HG02642 (cell line): ENCODE measurements around the gene CCDC116.
"Not testable (repeated sequence)": the region's sequence is repeated elsewhere in the genome, so short reads cannot be mapped to it uniquely, and the experiment has no call there.

Experiments used
- ATAC-seq: cut with Tn5 transposase; IDR thresholded peaks from one replicate; pipeline ENCODE4 v1.9.1; 2021; ENCODE audit warnings: mild to moderate bottlenecking; ENCODE audit not compliant: unreplicated experiment, poor library complexity

CCDC116 gene

GRCh38 chr22:21605887-21606564, 26.5 kb upstream of the CCDC116 start:
- ATAC-seq, result no peak

DNA sequence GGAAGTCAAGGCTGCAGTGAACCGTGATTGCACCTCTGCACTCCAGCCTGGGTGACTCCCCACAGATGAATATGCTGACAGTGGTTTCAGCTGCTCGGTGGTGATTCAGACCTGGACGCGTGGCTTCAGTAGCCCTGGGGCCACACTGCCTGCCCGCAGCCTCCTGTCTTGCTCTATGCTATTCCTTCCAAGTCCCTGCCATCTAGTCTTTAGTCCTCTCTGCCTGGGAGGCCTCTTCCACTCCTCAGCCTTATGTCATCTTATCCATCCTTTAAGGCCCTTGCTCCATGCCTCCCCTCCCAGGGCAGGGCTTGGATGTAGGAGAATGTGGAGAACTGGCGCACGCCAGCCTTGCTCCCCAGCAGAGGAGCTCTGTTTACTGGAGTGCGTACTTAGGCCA, 25.8 kb upstream of the CCDC116 start:
- ATAC-seq, result no peak

DNA sequence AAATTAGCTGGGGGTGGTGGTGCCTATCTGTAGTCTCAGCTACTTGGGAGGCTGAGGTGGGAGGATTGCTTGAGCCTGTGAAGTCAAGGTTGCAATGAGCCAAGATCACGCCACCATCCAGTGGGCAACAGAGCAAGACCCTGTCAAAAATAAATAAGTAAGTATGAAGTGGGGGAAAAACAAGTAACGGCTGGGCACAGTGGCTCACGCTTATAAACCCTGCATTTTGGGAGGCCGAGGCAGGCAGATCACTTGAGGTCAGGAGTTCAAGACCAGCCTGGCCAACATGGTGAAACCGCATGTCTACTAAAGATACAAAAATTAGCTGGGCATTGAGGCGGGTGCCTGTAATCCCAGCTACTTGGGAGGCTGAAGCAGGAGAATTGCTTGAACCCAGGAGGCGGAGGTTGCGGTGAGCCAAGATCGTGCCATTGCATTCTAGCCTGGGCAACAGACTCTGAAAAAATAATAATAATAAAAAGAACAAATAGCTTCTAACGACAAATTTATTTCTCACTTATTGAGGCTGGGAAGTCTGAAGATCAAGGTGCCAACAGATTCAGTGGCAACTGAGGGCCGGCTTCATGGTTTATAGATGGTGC, 22.9 kb upstream of the CCDC116 start:
- ATAC-seq, result not testable (repeated sequence)

DNA sequence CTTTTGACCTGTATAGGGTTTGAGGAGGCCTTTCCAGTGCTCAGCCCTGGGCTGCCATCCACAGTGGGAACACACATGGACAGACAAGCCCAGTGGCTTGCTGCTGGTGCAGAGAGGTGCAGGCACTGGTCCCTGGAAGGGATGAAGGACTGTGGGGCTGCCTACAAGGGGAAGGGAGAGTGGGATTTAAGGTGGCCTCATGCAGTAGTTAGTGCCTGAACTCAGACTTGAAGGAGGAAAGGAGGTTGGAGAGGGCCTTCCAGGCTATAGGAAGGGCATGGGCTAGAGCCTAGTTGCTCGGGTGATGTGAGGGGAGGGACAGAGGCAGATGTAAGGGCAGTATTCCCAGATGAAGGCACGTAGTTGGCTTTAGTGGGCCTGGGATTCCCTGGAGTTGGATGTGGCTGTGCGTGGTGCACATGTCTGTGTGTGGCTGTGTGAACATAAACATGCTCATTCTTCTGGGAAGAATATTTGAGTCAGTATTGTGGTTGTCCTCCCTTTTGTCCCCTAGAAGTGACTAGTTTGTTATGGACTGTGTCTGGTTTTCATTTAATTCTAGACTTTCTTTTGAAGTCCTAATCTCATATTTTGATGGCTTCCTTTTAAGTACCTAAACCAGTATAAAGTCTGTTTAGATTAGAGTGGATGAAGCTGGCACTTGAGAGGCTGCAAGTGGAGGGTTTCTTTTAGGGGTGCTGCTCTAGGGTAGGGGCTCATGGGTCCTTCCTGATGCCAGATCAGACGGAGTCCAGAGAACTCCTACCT, 21.2 kb upstream of the CCDC116 start:
- no peak for ATAC-seq

DNA sequence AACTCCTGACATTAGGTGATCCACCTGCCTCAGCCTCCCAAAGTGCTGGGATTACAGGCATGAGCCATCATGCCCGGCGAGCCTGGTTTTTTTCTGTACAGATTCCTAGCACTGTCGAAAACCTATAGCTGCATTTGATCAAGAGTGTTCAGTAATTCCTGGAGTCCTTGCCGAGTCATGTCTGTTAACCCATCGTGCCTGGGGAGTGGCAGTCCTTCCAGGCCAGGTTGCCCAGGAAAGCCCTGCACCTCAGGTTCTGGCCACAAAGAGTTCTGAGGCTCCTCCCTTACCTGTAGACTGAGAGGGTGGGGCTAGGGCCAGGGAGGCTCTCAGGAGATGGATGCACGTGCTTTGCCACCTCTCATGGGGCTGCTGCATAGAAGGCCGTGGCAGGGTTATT, 19.7 kb upstream of the CCDC116 start:
- ATAC-seq, result no peak

GRCh38 chr22:21613553-21614233, 18.9 kb upstream of the CCDC116 start:
- ATAC-seq, result no peak

DNA sequence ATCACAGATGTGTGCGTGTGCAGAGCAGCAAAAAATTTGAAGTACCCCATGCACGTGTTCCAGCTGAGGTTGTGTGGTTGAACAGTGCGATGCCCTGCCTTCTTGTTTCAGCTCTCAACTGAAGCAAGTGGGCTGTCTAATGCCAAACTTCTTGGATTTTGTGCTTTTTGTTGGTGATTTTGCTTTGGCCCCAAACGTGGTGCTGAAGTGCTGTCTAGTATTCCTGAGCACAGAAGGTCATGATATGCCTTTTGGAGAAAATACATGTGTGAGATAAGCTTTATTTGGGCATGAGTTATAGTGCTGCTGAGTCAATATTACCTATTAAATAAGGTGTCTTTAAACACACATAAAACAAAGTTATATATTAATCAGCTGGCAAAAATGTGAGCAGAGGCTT, 16.8 kb upstream of the CCDC116 start:
- ATAC-seq, result no peak

DNA sequence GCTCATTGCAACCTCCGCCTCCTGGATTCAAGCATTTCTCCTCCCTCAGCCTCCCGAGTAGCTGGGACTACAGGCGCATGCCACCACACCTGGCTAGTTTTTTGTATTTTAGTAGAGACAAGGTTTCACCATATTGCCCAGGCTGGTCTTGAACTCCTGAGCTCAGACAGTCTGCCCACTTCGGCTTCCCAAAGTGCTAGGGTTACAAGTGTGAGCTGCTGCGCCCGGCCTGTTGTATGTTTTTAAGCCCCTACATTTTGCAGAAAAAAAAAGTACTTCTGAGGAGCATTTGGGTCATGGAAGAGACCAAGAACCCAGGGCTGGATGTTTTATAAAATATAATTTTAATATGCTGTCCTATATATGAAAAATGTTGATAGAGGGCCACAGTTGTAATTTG, 15.2 kb upstream of the CCDC116 start:
- ATAC-seq, result not testable (repeated sequence)

DNA sequence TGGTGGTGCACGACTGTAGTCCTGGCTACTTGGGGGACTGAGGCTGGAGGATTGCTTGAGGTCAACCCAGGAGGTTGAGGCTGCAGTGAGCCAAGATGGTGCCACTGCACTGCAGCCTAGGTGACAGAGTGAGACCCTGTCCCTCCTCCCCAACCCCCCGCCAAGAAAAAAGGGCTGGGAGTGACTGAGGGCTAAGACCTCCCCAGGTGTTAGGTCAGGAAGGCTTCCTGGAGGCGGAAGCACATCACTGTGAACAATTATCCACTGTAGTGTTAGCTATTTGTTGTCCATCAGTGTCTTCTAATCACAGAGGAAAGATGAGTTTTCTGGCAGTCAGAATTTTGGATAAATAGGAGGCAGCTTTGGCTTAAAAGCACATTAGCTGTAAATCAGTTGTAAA, 11.5 kb upstream of the CCDC116 start:
- no peak for ATAC-seq

DNA sequence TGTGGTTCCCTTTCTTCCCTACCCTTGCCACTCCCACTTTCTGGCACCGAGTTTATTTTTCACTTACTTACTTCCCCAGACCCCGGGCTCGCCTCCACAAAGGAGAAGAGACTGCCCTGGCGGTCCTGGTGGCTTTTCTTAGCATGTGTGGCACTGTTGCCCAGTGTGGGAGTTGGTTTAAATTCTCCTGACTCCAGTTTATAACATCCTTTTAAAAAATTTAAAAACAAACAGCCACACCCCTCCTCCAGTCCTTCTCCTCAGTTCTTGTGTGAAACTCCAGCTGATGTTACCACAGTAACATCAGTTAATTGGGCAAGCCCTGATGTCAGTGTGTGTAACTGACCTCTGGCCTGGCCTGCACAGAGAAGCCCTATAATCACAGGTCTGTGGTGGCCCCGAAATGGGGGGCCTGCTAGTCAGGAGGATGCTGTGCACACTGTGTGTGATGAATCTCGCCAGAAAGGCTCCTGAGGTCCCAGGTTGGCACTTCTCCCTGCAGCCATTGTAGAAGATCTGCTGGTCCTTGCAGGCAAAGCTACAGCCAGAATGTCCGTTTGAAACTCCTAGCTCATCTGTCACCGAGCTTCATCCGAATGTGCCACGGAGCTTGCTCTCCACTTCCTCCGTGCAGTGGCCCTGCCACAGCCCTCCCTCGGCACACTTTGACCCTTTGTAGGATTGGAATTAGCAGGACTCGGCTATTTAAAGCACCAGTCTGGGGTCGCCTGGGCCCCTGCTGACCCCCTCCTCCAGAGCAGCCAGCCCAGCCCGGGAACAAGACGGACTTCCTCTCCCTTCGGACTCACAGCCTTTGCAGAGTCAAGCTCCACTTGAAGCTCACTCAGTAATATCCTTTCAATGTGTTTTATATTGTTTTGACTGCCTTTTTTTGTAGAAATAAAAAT, 10.3 kb upstream of the CCDC116 start:
- no peak for ATAC-seq

- no peak for ATAC-seq
Measured at GRCh38 chr22:21622919-21623647, 9.5 kb upstream of the CCDC116 start.

- ATAC-seq, result no peak
Measured at GRCh38 chr22:21623648-21623970, 9.0 kb upstream of the CCDC116 start.

- no peak for ATAC-seq
Measured at GRCh38 chr22:21624120-21624879, 8.3 kb upstream of the CCDC116 start.

GRCh38 chr22:21624880-21625791, 7.4 kb upstream of the CCDC116 start:
- no peak for ATAC-seq

DNA sequence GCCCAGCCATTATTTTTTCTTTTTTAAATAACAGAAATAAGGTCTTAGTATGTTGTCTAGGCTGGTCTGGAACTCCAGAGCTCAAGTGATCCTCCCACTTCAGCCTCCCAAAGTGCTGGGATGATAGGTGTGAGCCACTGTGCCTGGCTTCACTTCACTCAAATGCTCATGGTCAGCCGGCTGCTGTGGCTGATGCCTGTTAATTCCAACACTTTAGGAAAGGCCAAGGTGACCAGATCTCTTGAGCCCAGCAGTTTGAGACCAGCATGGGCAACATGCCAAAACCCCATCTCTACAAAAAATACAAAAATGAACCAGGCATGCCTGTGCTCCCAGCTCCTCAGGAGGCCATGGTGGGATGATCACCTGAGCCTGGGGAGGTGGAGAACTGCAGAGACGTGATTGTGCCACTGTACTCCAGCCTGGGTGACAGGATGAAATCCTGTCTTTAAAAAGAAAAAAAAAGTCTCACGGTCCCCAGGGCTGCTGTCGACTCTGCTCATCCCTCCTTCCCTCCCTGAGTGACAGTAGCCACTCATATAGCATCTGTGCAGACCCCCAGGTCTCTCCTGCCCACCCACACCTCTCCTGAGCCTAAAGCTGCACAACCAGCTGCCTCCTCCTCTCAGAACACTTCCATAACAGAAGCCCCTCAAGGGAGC, 6.4 kb upstream of the CCDC116 start:
- ATAC-seq, result no peak

- no peak for ATAC-seq
Measured at GRCh38 chr22:21626735-21627469, 5.7 kb upstream of the CCDC116 start.
